Body of pancreas (tissue), 4 donors: ENCODE results near the gene SOX4.

Source experiments
- CTCF ChIP-seq, 7 experiments: fragments of 450-650 bp in 4 of 7; fragments of 200-600 bp in 3 of 7; sonication (generic) in 3 of 7; IDR thresholded peaks; one replicate each; pipeline ENCODE4 v1.5.1; 2016 to 2019; ENCODE audit warnings: antibody characterized with exemption in 7 of 7
- POLR2A ChIP-seq, 3 donors: fragments of 450-650 bp; IDR thresholded peaks; one replicate each; pipeline ENCODE4 v1.6.1; 2016; ENCODE audit warnings: antibody characterized with exemption in 3 of 3, mild to moderate bottlenecking in 2 of 3

DNA sequence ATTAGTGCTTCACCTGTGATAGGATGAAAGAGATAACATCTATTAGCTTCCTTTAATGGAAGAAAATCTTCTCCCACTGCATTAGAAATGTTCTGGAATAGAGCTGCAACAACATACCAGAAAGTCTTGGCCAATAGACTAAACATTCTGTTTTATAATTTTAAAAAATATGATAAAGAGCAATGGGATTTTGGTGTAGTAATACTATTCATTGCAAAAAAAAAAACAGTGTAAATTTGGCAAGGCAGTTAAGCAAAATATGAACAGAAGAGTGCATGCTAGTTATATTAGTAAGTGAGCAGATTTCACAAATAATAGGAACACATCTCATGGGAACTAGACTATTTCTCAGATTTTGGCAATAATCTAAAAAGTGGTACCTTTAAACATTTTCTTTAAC is 43.3 kb downstream of the SOX4 start:
- TF ChIP-seq CTCF (IDR thresholded peaks at IDR 0.05), result no peak
- TF ChIP-seq POLR2A (IDR thresholded peaks at IDR 0.05), result no peak
